Sigmoid colon (tissue), 4 donors: ENCODE data around the gene CCDC195.

Experiments
- CTCF ChIP-seq, 4 experiments: fragments of 450-650 bp in 3 of 4; fragments of 200-600 bp in 1 of 4; IDR thresholded peaks; one replicate each; pipeline ENCODE4 v1.5.1; 2016 to 2019; ENCODE audit warnings: antibody characterized with exemption in 4 of 4, mild to moderate bottlenecking in 3 of 4, moderate library complexity in 2 of 4
- EP300 ChIP-seq, 4 donors: sonication (generic); formaldehyde crosslinking; IDR thresholded peaks; one replicate each; pipeline ENCODE4 v1.6.1; 2017; ENCODE audit warnings: antibody characterized with exemption in 4 of 4
- POLR2A ChIP-seq, 2 donors: fragments of 450-650 bp; IDR thresholded peaks; one replicate each; pipeline ENCODE4 v1.6.1; 2016; ENCODE audit warnings: antibody characterized with exemption in 2 of 2, mild to moderate bottlenecking in 2 of 2, moderate library complexity in 2 of 2
- POLR2AphosphoS5 ChIP-seq, 4 donors: sonication (generic); formaldehyde crosslinking; IDR thresholded peaks; one replicate each; pipeline ENCODE4 v1.6.1; 2017; ENCODE audit warnings: antibody characterized with exemption in 4 of 4

GRCh38 chr2:224711859-224712665 is 4.1 kb downstream of the CCDC195 start:
- TF ChIP-seq CTCF (IDR thresholded peaks at IDR 0.05) (no peak), POLR2A (IDR thresholded peaks at IDR 0.05) (no peak), EP300 (IDR thresholded peaks at IDR 0.05) (no peak), POLR2AphosphoS5 (IDR thresholded peaks at IDR 0.05) (no peak)
